Transverse colon (tissue), 3 donors: ENCODE data around the gene TAS2R20.

ENCODE experiments used
- POLR2A ChIP-seq: fragments of 450-650 bp; IDR thresholded peaks from one replicate; pipeline ENCODE4 v1.6.1; 2016; ENCODE audit warnings: antibody characterized with exemption, mild to moderate bottlenecking, moderate library complexity
- TF ChIP-seq, protein P1 (sequence below), 5 experiments: fragments of 200-600 bp in 3 of 5; fragments of 450-650 bp in 2 of 5; sonication (generic) in 3 of 5; IDR thresholded peaks; 1 replicate in 2 of 5; 2 replicates in 3 of 5; pipeline ENCODE4 v1.5.1; 2016 to 2017; ENCODE audit warnings: antibody characterized with exemption in 5 of 5, inconsistent platforms in 3 of 5, mild to moderate bottlenecking in 2 of 5, moderate library complexity in 1 of 5

DNA sequence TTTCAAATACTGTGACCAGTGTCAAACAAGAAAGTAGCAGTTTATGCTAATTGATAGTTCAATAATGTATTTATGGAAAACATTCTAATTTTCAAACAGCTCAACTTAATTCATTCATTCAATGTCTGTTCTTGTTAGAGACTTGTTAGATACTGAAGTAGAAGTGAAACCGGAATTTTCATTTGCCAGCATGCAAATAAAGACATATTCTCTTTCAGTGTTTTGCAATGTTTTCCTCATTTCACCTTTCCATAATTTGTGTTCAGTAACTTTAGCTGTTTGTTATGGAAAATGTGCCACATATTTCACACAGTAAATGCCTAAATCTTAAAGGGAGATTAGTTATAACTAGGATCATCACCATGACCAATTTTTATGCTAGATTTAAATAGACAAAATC, 32.6 kb downstream of the TAS2R20 start:
- TF ChIP-seq, protein P1, sequence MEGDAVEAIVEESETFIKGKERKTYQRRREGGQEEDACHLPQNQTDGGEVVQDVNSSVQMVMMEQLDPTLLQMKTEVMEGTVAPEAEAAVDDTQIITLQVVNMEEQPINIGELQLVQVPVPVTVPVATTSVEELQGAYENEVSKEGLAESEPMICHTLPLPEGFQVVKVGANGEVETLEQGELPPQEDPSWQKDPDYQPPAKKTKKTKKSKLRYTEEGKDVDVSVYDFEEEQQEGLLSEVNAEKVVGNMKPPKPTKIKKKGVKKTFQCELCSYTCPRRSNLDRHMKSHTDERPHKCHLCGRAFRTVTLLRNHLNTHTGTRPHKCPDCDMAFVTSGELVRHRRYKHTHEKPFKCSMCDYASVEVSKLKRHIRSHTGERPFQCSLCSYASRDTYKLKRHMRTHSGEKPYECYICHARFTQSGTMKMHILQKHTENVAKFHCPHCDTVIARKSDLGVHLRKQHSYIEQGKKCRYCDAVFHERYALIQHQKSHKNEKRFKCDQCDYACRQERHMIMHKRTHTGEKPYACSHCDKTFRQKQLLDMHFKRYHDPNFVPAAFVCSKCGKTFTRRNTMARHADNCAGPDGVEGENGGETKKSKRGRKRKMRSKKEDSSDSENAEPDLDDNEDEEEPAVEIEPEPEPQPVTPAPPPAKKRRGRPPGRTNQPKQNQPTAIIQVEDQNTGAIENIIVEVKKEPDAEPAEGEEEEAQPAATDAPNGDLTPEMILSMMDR (IDR thresholded peaks at IDR 0.05), result no peak
- no peak for TF ChIP-seq POLR2A
